GM21619 (cell line): ENCODE measurements around the gene PLAAT5.

Source experiments
- ATAC-seq: cut with Tn5 transposase; IDR thresholded peaks from one replicate; pipeline ENCODE4 v1.9.1; 2021; ENCODE audit not compliant: unreplicated experiment

PLAAT5 gene

DNA sequence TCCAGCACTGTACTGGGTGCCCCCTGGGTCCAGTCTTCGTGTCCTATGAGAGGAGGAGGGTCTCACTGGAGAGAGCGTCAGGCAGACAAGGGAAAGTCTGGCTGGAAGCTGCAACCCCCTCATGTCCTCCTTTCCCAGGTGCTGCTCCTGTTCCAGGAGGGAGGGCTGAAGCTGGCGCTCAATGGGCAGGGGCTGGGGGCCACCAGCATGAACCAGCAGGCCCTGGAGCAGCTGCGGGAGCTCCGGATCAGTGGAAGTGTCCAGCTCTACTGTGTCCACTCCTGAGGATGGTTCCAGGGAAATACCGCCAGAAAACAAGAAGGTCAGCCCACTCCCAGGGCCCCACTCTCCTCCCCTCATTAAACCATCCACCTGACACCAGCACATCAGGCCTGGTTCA is 25.1 kb upstream of the PLAAT5 start:
- ATAC-seq: no peak

DNA sequence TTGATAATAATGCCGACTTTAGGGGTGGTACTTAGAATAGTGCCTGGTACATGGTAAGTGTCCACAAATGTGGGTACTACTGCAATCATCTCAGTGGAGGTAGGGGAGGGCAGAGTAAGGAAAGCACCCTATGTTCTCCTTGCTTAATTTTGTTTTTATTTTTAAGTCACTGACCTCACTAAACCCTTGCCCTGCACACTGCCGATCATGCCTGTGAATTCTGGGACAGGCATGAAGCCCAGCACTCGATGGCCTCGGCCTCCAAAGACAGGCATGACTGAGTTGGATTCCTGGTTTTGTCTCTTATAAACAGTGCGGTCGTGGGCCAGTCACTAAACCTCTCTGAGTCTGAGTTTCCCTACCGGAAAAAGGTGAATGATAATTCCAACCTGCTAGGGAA is 21.8 kb upstream of the PLAAT5 start:
- no peak for ATAC-seq

DNA sequence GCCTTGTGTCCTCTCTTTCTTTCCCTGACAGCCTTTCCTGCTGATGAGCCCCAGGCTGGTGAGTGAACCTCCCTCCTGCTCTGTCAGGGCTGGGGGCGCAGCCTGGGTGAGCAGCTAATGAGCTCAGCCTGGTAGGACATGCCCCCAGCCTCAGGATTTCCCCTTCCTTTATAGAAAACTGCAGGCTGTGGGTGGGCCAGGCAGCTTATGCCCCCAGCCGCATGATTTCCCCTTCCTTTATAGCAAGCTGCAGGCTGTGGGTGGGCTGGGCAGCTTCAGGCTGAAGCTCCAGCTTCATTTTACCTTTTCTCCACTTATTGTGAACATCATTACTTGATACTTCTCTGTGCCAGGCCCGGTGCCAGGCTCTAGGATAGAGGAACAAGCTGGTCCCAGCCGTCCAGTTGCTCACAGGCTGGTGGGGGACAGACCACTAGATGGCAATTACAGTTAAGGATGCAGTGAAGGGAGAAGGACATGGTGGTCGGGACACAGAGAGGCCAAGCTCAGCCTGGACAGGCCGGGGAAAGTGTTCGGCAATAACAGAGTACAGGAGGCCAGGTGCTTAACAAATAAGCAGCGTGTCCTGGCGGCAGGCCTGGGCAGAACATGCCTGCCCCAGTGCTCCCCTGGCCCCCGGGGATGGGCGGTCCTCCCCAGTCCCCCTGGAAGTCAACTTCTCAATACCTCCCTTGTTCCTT is 20.2 kb upstream of the PLAAT5 start:
- ATAC-seq: no peak

DNA sequence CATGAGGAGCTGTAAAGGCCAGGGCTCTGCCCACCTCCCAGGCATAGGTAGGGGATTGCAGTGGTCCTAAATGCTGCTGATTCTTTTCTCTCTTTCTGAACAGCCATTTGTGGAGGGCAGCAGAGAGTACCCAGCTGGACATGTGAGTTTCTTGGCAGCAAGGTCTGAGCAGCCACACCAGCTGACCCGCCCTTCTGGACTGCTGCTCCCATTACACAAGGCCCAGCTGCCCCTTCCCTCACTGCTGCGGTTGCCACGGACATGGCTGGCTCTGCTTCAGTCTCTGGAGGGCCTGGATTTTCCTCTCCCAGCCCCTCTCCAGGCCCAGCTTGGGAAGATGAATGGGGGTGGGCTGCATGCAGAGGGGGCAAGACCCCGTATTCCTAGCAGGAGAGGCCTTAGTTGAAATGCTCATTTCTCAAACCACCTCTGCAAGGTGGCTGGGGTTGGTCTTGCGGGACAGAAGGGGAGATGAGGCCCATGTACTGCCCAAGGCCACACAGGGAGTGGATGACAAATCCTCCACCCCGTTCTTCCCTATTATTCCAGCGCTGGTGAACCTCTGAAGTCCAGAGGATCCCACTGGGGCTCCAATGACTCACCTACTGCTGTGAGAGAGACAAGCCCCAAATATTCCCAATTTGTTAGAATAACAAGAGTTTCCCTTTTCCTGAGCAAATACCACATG is 19.5 kb upstream of the PLAAT5 start:
- ATAC-seq: no peak

DNA sequence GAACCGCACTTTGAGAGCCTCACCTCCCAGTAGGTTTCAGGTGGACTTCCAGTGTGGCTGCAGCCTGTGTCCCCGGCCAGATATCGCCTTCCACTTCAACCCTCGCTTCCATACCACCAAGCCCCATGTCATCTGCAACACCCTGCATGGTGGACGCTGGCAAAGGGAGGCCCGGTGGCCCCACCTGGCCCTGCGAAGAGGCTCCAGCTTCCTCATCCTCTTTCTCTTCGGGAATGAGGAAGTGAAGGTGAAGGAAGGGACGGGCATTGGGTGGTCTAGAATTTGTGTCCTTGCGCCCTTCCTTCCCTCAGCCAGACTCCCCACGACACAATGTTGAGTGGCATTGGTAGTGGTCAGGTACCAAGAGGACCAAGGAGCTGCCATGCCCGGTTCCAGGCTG is 17.8 kb upstream of the PLAAT5 start:
- ATAC-seq: no peak

DNA sequence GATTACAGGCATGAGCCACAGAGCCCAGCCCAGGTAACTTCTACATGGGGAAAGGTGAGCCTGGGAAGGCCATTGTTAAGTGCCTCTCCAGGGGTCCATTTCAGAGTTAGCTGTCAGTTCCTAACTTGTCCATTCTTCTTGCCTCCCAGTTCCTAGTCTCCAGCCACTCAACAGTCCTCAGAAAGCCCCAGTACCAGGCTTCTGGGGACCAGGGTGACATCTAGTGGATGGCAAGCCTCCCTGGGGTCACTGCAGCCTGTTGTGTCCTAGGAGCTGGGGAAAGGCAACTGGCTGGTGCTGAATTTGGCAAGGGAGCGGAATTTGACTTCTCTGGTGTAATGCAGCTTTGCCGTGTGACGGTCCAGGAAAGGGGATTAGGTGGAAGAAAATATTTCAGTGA is 17.0 kb upstream of the PLAAT5 start:
- no peak for ATAC-seq

DNA sequence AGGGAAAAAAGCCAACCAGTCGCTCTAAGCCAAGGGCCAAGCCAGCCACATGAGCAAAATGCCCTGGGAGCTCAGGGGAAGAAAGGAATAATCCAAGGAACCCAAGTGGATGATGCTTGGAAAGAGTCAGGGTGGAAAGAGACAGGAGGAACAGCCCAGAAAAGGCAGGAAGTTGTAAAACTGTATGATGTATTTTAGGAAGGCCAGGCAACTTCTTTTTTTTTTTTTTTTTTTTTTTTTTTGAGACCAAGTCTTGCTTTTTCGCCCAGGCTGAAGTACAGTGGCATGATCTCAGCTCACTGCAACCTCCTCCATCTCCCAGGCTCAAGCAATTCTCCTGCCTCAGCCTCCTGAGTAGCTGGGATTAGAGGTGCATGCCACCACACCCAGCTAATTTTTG is 16.5 kb upstream of the PLAAT5 start:
- ATAC-seq: no peak

DNA sequence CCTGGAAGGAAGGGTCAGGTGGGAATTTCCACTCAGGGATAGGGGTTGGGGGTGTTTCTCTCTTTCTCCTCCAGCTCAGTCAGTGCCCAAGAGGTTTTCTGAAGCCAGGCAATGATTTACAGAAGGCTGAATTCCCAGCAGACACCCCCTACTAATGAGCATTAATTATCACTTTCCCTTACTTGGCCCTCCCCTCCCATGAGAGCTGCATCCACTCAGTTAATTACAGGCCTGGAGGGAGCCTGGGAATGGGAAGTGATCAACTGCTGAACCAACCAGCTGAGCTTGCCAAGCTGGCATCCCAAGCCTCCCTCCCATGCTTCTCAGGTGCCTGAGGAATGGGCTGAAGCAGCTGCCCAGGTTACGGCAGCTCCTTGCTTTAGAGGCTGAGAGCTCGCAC is 15.9 kb upstream of the PLAAT5 start:
- ATAC-seq: no peak

DNA sequence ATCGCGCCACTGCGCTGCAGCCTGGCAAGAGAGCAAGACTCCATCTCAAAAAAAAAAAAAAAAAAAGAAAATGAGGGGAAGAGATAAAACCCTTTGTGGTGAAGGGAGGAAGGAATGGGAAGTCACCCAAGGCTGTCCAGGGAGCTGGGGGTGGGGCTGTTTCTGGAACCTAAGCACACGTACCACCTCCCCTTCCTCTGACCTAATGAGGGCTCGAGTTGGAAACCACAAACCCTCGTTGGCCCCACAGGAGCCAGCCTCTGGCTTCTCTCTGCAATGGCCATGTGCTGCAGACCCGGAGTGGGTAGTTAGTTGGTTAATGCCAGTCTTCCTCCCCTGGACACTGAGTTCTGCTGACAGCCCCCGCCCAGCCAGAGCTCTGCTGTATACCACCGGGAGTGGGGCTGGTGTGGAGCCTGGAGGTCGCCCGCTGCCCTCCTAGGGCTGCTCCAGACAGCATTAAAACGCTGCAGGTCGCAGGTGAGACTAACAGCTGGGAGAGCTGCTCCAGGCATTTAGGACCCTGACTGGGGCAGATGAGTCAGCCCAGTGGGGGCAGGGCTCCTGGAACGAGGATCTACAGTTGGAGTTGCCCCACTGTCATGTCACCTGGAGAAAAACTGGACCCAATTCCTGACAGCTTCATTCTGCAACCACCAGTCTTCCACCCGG is 15.0 kb upstream of the PLAAT5 start, which contains the start of gene LGALS12:
TSS of gene LGALS12 (plus strand) at position 228 of the 672 bp plus-strand sequence. CDS start at position 603, 375 bp downstream.
- no peak for ATAC-seq

DNA sequence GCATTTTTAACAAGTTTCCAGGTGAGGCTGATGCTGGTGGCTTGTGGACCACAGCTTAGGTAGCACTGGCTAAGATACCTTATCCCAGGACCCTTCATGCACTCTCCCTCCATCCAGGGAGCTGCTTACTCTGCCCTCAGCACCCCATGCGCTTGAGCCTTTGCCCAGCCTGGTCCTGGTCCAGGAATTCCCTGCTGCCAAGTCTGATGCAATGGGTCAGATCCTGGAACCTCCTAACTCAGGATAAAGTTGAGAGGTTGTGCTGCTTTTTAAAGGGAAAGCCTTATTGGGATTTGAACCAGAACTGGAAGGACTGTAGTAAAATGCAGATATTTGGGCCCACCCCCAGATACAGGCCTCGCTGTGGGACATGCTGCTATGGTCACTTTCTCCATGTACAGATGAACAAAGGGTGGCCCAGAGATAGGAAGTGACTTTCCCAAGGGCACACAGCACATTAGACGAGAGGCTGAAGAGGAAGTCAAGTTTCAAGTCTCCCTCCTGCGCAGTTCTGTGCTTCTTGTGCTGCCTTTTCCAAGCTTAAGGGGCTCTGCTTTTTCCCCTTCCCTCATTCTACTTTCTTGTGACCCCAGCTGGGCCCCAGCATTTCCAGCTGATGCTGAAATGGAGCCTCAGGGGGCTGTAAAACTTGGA is 14.1 kb upstream of the PLAAT5 start:
- ATAC-seq: no peak

DNA sequence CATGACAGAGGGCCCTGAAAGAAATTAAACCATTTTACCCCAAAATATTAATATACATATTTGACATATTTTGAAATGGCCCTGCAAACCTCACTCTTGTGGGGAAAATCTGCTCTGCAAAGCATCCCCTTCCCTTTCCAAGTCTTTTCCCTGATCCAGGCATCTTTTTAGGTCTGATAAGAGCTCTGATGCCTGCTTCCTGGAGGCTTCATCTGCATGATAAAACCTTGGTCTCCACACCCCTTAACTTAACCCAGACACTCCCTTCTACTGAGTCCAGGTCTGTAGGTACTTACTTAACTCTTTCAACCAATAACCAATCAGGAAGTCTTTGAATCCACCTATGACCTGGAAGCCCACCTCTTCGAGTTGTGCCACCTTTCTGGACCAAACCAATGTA is 13.1 kb upstream of the PLAAT5 start:
- ATAC-seq: no peak

DNA sequence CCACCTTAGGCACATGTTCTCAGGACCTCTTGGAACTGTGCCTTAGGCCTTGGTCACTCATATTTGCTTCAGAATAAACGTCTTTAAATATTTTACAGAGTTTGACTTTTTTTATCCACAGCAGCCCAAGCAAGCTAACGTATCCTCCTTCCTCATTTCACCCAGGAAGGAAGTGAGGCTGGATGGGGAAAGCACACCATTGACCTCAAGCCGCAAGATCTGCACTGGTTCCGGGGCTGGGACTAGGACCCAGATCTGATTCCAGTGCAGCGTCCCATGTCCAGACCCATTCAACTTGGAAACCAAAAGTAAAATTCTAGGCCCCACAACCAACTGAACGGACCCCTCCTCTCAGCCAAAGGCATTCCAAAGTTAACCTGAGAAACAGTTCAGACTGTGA is 12.5 kb upstream of the PLAAT5 start:
- no peak for ATAC-seq

DNA sequence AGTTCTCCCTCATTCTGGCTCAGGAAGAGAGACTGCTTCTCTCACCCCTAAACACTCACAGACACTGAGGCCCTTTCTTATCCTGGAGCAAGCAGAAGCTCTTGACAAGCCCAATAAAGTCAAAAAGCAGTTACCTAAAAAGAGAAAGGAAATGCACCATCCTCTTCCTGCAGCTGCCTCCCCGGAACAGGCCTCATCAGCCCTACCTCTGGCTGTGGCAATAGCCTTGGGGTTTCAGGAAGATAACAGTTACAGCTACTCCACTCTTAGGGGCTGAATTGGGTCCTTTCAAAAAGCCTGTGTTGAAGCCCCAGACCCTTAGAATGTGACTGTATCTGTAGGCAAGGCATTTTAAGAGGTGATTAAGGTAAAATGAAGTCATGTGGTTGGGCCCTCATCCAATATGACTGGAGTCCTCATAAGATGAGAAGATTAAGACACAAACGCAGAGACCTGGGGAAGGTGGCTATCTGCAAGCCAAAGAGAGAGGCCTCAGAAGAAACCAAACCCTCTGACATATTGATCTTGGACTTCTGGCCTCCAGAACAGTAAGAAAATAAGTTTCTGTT is 11.4 kb upstream of the PLAAT5 start:
- ATAC-seq: no peak

DNA sequence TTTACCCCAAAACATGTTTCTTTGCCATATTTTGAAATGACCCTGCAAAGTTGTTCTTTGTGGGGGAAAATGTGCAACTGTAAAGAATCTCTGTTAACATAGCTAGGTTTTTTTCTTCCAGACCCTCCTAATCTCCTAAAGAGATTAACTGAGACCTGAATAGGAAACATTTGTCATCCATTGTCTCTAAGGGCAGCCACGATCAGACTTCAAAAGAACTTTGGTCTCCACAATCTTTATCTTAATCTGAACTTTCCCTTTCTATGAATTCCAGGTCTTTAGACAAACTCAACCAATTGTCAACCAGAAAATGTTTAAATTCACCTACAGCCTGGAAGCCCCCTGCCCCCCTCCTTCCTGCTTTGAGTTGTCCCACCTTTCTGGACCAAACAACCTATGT is 10.3 kb upstream of the PLAAT5 start:
- ATAC-seq: no peak

DNA sequence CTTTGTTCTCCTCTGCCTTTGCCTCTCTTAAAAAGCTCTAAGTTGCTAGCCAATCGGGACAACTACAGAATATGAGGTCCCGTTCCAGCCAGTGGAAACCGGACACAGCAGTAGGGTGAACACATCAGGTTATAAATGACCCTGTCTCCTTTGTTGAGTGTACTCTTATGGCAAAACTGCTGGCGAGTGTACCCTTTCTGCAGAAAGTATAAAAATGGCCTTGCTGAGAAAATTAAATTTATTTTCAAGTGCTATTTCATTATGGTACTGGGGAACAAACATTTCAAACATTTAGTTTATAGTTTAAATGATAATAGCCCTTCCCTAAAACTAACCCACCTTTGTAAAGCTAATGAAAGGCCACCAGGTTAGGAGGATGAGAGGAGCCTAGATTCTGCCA is 8.9 kb upstream of the PLAAT5 start:
- ATAC-seq: no peak

DNA sequence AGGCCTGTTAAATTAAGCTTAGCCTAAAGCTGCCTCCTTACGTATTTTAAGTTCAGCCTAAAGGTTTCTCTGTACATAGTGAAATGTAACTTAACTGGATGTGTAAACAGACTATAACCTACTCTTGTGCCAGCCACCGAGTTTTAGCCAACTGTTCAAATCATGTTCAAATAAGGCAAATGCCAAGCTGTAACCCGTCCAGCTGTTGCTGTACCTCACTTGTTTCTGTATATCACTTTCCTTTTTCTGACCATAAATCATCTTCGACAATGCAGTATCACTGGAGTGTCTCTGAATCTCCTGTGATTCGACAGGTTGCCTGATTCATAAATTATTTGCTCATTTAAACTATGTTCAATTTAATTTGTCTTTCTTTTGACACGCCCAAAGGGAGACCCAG is 4.0 kb upstream of the PLAAT5 start:
- ATAC-seq: no peak

DNA sequence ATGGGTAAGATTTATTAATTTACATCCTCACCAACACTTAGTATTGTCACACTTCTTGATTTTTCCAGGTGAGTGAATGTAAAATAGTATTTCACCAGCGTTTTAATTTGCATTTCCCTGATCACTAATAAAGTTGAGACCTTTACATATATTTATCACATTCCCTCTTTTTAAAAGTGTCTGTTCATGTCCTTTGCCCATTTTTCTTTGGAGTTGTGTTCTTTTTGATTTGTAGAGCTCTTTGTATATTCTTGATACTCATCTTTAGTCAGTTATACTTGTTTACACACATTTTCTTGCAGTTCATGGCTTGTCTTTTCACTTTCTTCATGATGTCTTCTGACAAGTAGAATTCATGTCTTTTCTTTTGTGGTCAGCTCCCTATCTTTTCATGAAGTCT is 2.2 kb upstream of the PLAAT5 start:
- ATAC-seq: no peak

DNA sequence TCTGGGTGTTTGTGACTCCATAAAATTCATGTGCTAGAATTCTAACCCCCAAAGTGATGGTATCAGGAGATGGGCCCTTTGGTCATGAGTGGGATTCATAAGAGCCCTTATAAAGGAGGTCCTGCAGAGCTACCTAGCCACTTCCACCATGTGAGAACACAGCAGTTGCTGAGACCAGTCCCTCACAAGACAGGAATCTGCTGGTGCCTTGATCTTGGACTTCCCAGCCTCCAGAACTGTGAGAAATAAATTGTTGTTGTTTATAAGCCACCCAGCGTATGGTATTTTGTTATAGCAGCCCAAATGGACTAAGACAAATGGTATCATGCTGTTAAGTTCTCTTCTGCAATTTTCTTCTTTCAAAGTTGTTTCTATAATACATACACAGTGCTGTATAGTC is 1.5 kb upstream of the PLAAT5 start:
- ATAC-seq: no peak

DNA sequence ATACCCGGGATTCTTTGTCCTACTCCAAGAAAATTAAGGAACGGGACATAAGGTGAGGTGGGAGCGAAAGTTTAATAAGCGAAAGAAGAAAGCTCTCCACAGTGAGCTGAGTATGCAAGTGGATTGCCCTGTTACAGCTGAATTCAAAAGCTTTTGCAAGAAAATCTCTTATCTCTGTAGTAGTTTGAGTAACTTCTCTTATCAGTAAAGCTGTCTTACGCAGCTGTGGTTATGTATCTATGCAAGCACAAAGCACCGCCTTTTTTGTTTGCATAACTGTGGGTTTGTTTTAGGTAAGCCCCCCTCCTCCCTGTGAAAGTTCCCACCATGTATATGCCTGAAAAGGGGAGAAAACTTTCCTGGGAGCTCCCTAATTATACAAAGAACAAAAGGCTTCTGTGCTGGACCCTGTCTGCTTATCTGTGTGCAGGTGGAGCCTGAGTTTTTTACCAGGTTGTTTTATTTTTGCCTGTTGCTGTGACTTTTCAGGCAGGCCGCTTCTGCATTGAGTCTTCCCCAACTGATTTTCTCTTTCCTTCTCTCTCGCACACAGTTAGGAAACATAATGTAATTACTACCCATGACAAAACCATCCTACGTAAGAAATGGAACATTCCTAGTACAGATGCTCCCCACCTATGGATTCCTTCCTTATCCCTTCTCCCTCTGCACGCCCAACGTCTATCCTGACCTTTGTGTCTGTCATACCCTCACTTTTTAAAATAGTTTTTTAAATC is 837 bp upstream of the PLAAT5 start:
- no peak for ATAC-seq

DNA sequence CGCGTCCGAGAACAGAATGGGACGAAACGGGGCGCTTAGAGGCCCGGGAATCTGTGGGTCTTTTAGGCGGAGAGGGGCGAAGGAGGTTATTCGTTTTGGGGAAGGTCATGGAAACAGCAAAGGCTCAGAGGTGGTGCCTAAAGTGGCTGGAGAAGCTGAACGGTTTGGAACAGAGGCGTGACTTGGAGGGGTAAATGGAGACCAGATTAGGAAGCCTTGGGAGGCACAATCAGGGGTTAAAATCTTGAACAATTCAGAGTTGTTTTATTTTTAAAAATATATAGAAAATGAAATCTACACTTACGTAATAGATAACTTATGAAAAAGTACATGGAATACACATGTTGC is 247 bp upstream of the PLAAT5 start:
- ATAC-seq: no peak

DNA sequence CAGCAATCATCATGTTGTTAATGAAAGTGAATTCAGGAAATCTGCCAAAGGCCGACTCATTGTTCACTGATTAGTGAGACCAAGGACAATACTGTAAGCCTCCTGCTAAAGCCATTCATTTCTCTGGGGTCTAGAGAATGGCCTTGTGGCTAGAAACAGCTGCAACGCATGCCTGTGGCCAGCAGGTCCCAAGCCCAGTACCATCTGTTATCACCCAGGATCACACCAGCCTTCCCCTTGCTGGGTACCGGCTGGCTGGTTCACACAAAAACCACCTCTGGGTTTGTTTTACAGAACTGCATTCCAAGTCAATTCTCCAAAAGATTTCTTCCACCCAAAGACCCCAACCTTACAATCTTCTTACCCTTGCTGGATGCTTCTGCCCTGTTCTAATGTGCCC is 1.1 kb downstream of the PLAAT5 start:
- no peak for ATAC-seq
